AG04449 (cell line): ENCODE data around the gene VPS8.

Source experiments
- CTCF ChIA-PET: fragments of 350-600 bp; formaldehyde crosslinking; extraction: SDS; loops from one replicate; lab custom pipeline; 2021; ENCODE audit warnings: antibody characterized with exemption; lab: Yijun Ruan, JAX
- POLR2A ChIA-PET: fragments of 400-600, 350-600 bp; formaldehyde crosslinking; extraction: SDS; loops from one replicate; lab custom pipeline; 2020; ENCODE audit warnings: antibody characterized with exemption, inconsistent platforms; lab: Yijun Ruan, JAX
- DNase-seq: peaks from one replicate; pipeline ENCODE4 v3.0.0-alpha.2; 2010; ENCODE audit warnings: low read depth, low spot score
- H3K4me3 ChIP-seq: 2 replicates; pipeline ENCODE4 v1.5.1; 2011; ENCODE audit warnings: low read depth, mild to moderate bottlenecking, control low read depth, low read length
- CTCF ChIP-seq: IDR thresholded peaks from one replicate; pipeline ENCODE4 v1.5.1; 2011; ENCODE audit warnings: mild to moderate bottlenecking, moderate library complexity, low read length, control low read depth, inconsistent platforms; ENCODE audit not compliant: insufficient read depth; ENCODE audit errors: missing control alignments

Gene VPS8

GRCh38 chr3:185049710-185050109 lies 237.7 kb downstream of the VPS8 start:
- DNase-seq: no peak
- H3K4me3 ChIP-seq: no peak overlapping the region
- CTCF ChIA-PET: no interaction called here
- POLR2A ChIA-PET: no interaction called here
- TF ChIP-seq CTCF: no peak

- H3K4me3 ChIP-seq: no peak overlapping the region
- POLR2A ChIA-PET: no interaction called here
- no peak for TF ChIP-seq CTCF
- CTCF ChIA-PET: no interaction called here
- no peak for DNase-seq
Observed at GRCh38 chr3:185051801-185052200, 239.8 kb downstream of the VPS8 start.

- H3K4me3 ChIP-seq: no peak overlapping the region
- ChIA-PET POLR2A (no interaction called here), CTCF (no interaction called here)
- DNase-seq: no peak
- no peak for TF ChIP-seq CTCF
Observed at GRCh38 chr3:185052631-185053030, 240.7 kb downstream of the VPS8 start.

- no peak for DNase-seq
- no peak for TF ChIP-seq CTCF
- POLR2A ChIA-PET: no interaction called here
- H3K4me3 ChIP-seq: no peak overlapping the region
- CTCF ChIA-PET: no interaction called here
Observed at GRCh38 chr3:185056908-185057307, 244.9 kb downstream of the VPS8 start.

- ChIA-PET POLR2A (interaction anchor here (0.5 kb wide), 1 partner anchor 49 kb away, joined by 3 read pairs; no protein-coding TSS in a partner anchor), CTCF (interaction anchor here (0.6 kb wide), 1 partner anchor 21 kb away, joined by 4 read pairs; no protein-coding TSS in a partner anchor)
- no peak for TF ChIP-seq CTCF
- no peak for DNase-seq
- H3K4me3 ChIP-seq: no peak overlapping the region
Observed at GRCh38 chr3:185057829-185058228, 245.9 kb downstream of the VPS8 start.

GRCh38 chr3:185058796-185059195 lies 246.8 kb downstream of the VPS8 start:
- POLR2A ChIA-PET: no interaction called here
- CTCF ChIA-PET: interaction anchor here (1.3 kb wide), 1 partner anchor 118 kb away, joined by 3 read pairs; no protein-coding TSS in a partner anchor
- no peak overlapping the region for H3K4me3 ChIP-seq
- TF ChIP-seq CTCF: no peak
- no peak for DNase-seq
